ENCODE results near the gene XYLT2. TPM values are rescaled to one million over a fixed set of nuclear protein-coding genes. Genes with fewer than 3 reads are reported as not detected.

The XYLT2 gene
- 44.0 and 54.1 TPM in 2 replicates for total RNA-seq

DNA sequence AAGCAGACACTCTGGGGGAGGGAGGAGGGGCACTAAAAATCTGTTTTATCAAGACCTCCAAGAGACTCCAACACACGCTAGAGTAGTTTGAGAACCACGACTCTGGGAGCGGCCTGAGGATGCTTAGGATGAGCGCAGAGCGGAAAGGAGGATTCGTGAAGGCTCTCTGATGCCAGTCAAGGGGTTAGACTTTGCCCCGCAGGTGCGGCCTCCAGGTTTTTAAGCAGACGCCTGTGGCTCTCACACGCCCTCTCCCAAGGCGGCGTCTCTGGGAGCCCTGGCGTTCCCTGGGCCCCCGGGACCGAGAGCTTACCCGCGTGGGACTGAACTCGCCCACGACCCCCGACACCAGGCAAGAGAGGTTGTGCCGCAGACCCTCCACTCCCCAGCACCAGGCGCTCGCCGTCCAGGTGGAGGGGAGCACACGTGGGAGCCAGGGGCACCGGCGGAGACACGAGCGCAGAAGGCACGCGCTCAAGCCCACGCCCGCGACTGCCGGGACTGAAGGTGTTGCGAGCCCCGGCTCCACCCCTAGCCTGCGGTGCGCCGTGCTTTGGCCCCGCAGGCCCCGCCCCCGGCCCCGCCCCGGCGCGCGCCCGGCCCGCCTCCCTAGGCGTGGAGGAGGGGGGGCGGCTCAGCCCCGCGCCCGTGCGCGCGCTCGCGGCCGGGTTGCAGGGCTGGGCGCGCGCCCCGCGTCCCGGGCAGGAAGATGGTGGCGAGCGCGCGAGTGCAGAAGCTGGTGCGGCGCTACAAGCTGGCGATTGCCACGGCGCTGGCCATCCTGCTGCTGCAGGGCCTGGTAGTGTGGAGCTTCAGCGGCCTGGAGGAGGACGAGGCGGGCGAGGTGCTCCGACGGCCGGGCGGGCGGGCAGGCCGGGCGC is at the start of gene XYLT2:
Gene XYLT2, plus strand, starts transcription at position 695 of the 881 bp plus-strand sequence. Its CDS starts 15 bp downstream, at position 710.

GRCh38 chr17:50372758-50373556 is 27.0 kb downstream of the XYLT2 start, which contains the start of the genes EME1 and MRPL27:
TSS of gene EME1 (plus strand) at chr17:50373229. CDS start at chr17:50375209, 1,980 bp downstream.
TSS of gene MRPL27 (minus strand) at chr17:50373184. CDS start at chr17:50373170, 14 bp downstream.

DNA sequence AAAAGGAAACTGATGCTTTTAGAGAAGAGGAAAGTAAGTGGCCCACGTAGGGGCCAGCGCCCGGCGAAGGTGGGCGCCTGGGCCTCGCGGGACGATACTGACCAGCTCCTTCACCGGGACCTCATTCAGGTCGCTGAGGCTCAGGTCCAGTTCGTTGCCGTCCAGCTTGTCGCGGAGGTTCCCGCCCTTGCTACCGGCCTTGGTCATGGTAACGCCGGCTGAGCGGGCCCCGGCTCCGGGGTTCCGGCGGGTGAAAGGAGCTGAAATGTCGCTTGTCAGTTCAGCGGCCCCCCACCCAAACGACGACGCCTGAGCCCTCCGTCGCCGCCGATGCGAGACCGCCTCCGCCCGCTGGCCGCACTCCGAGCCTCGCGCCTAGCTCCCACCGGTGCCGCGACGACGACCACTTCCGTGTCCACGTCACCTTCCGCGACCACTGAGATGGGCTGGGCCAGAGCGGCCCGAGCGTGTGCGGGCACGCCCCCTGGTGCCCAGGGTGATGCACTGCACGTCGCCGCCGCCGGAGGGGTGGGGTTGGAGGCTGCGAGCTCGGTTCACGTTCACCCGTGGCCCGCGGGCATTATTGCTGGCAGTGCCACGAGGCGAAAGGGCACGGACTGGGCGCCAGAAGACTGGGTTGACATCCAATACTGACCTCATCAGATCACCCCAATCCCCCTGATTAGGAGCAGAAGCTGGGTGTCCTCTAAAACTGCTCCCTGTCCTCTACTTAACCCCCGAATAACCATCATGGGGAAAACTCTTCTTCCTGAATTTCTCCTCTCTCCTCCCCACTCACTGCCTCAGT is 51.4 kb downstream of the XYLT2 start, which contains the start of gene LRRC59:
Gene LRRC59, minus strand, starts transcription at position 413 of the 808 bp plus-strand sequence. Its CDS starts 206 bp downstream, at position 207.

Other genes with a start within 250 kb of the XYLT2 start
- gene SAMD14, start 216.0 kb upstream of the XYLT2 start, total RNA-seq: 2.3 and 8.9 TPM in 2 replicates
- 33.8 and 39.2 TPM in 2 replicates for gene PPP1R9B, start 195.4 kb upstream of the XYLT2 start, total RNA-seq
- not detected in 2 replicates for gene SGCA, start 180.1 kb upstream of the XYLT2 start, total RNA-seq
- 3,370 and 3,473 TPM in 2 replicates for gene COL1A1, start 144.5 kb upstream of the XYLT2 start, total RNA-seq
- gene TMEM92, start 71.7 kb upstream of the XYLT2 start, total RNA-seq: not detected in 2 replicates
- 70.0 and 75.5 TPM in 2 replicates for gene MRPL27, start 27.1 kb downstream of the XYLT2 start, total RNA-seq
- gene EME1, start 27.1 kb downstream of the XYLT2 start, total RNA-seq: 0.65 and 5.6 TPM in 2 replicates
- gene LRRC59, start 51.4 kb downstream of the XYLT2 start, total RNA-seq: 177 and 181 TPM in 2 replicates
- 19.0 and 37.2 TPM in 2 replicates for gene ACSF2, start 80.1 kb downstream of the XYLT2 start, total RNA-seq
- gene CHAD, start 122.8 kb downstream of the XYLT2 start, total RNA-seq: not detected in 2 replicates
- gene RSAD1, start 132.7 kb downstream of the XYLT2 start, total RNA-seq: 13.0 and 14.3 TPM in 2 replicates
- gene MYCBPAP, start 162.3 kb downstream of the XYLT2 start, total RNA-seq: not detected in 2 replicates
- not detected in 2 replicates for gene EPN3, start 186.6 kb downstream of the XYLT2 start, total RNA-seq
- 70.1 and 91.2 TPM in 2 replicates for gene SPATA20, start 201.0 kb downstream of the XYLT2 start, total RNA-seq
- 0.16 TPM in 1 of 2 replicates, not detected in the other for gene CACNA1G, start 214.6 kb downstream of the XYLT2 start, total RNA-seq

Measured in cardiac atrium fibroblast (primary cell).